ENCODE measurements around the gene EXOC1. TPM values are rescaled to one million over a fixed set of nuclear protein-coding genes. Genes with fewer than 3 reads are reported as not detected.

The EXOC1 gene
- total RNA-seq, 1 experiment from 2014 or later = 24.1 TPM

- Histone ChIP-seq H3K27me3 (ENCODE audit: control insufficient read depth, insufficient read depth, low read length) (no peaks in the 10 kb centered on the region), H3K9me3 (ENCODE audit: control insufficient read depth, insufficient read depth, low read depth, low read length) (no peaks in the 10 kb centered on the region), H3K36me3 (ENCODE audit: control insufficient read depth, insufficient read depth, low read length) (peaks cover 9% of the 10 kb centered on the region), H3K4me1 (ENCODE audit: control insufficient read depth, insufficient read depth, low read length) (no peaks in the 10 kb centered on the region; the same call in 1 of the 2 replicates), H3K4me3 (ENCODE audit: low read depth in 2 of 2, low read length in 2 of 2) (no peak overlapping the region), H3K27ac (ENCODE audit: low read length) (no peak overlapping the region)
- BruUV-seq (replicated peaks) = no TSS peak
- ChIA-PET POLR2A (no interaction called here), CTCF (interaction anchor here (1.0 kb wide), 1 partner anchor 9 kb away, joined by 3 read pairs; no protein-coding TSS in a partner anchor)
- ATAC-seq (no peak; the same call in 1 of the 2 replicates), DNase-seq (ENCODE audit: low read depth, low spot score) (no peak)
- TF ChIP-seq CTCF (IDR thresholded peaks at IDR 0.05) = no peak
- TF ChIP-seq SIN3A (IDR thresholded peaks at IDR 0.05; ENCODE audit: borderline replicate concordance, insufficient read depth, low read depth, low read length) = no peak
- no peak for TF ChIP-seq POLR2AphosphoS5 (IDR thresholded peaks at IDR 0.05; ENCODE audit: low read depth, low read length)
- TF ChIP-seq TCF7L2 (IDR thresholded peaks at IDR 0.05; ENCODE audit: low read depth, low read length) = no peak
- TF ChIP-seq REST (IDR thresholded peaks at IDR 0.05; ENCODE audit: insufficient read depth in 1 of 2, low read depth in 2 of 2, low read length in 1 of 2) = no peak
- in situ Hi-C loops (cut with HindIII; ENCODE audit: low pct_unique_long_range_greater_than_20kb, low sequenced_read_pairs) = no loop called here
- intact Hi-C loops (cut with micrococcal nuclease; ENCODE audit: unreplicated experiment) = no loop called here
These were observed 13.0 kb downstream of the EXOC1 start for GRCh38 chr4:55866290-55866907.

- DNase-seq (ENCODE audit: low read depth, low spot score) (no peak), ATAC-seq (peak; percentile 80; the same call in 1 of the 2 replicates)
- peaks cover 15% of the 10 kb centered on the region for H3K36me3 ChIP-seq (ENCODE audit: control insufficient read depth, insufficient read depth, low read length)
- H3K4me3 ChIP-seq (ENCODE audit: low read depth in 2 of 2, low read length in 2 of 2) = no peak overlapping the region
- POLR2A ChIA-PET = interaction anchor here (0.5 kb wide), 1 partner anchor 428 kb away, joined by 3 read pairs; no protein-coding TSS in a partner anchor
- intact Hi-C loops (cut with micrococcal nuclease; ENCODE audit: unreplicated experiment) (no loop called here), in situ Hi-C loops (cut with HindIII; ENCODE audit: low pct_unique_long_range_greater_than_20kb, low sequenced_read_pairs) (no loop called here)
- H3K9me3 ChIP-seq (ENCODE audit: control insufficient read depth, insufficient read depth, low read depth, low read length) = no peaks in the 10 kb centered on the region
- no peaks in the 10 kb centered on the region for H3K27me3 ChIP-seq (ENCODE audit: control insufficient read depth, insufficient read depth, low read length)
- BruUV-seq (replicated peaks) = no TSS peak
- H3K4me1 ChIP-seq (ENCODE audit: control insufficient read depth, insufficient read depth, low read length) = no peaks in the 10 kb centered on the region; the same call in 1 of the 2 replicates
- H3K27ac ChIP-seq (ENCODE audit: low read length) = no peak overlapping the region
- CTCF ChIA-PET = interaction anchor here (1.0 kb wide), 1 partner anchor 10 kb away, joined by 3 read pairs; no protein-coding TSS in a partner anchor
- no peak for TF ChIP-seq SIN3A (IDR thresholded peaks at IDR 0.05; ENCODE audit: borderline replicate concordance, insufficient read depth, low read depth, low read length)
- no peak for TF ChIP-seq TCF7L2 (IDR thresholded peaks at IDR 0.05; ENCODE audit: low read depth, low read length)
- TF ChIP-seq CTCF (IDR thresholded peaks at IDR 0.05) = peak; percentile 77; the same call in 1 of the 2 replicates
- TF ChIP-seq REST (IDR thresholded peaks at IDR 0.05; ENCODE audit: insufficient read depth in 1 of 2, low read depth in 2 of 2, low read length in 1 of 2) = no peak
These were observed 13.6 kb downstream of the EXOC1 start for GRCh38 chr4:55866973-55867574.
